ENCODE measurements around the gene RBM47.

Gene RBM47

GRCh38 chr4:40425799-40426574 is 203.7 kb downstream of the RBM47 start (continued):
- TF ChIP-seq ZNF148 (tag by site-specific recombination; IDR thresholded peaks at IDR 0.05; ENCODE audit: borderline replicate concordance) (no peak), ZNF366 (tag by site-specific recombination; conservative IDR thresholded peaks at IDR 0.05) (no peak), REST (tag by site-specific recombination; IDR thresholded peaks at IDR 0.05) (no peak), ZNF555 (tag by site-specific recombination; conservative IDR thresholded peaks at IDR 0.05) (no peak)

- no peaks in the 10 kb centered on the region for H3K4me1 ChIP-seq (ENCODE audit: control insufficient read depth, insufficient read depth, low read length)
- no peak for TF ChIP-seq ZNF621 (tag by site-specific recombination; IDR thresholded peaks at IDR 0.05)
- TF ChIP-seq ZNF157 (tag by site-specific recombination; IDR thresholded peaks at IDR 0.05) = no peak
- no peak overlapping the region for H3K27ac ChIP-seq (ENCODE audit: extremely low read depth, low read depth, low read length)
- H3K4me3 ChIP-seq (ENCODE audit: low read depth, low read length) = no peak overlapping the region
- ChIA-PET CTCF (no interaction called here), POLR2A (no interaction called here)
- peaks cover 0 to 7% of the 10 kb centered on the region in 2 experiments; a peak in 1 of 3 replicates for H3K36me3 ChIP-seq (ENCODE audit: control insufficient read depth in 2 of 2, insufficient read depth in 1 of 2, low read length in 2 of 2)
- H3K9me3 ChIP-seq (ENCODE audit: control insufficient read depth, insufficient read depth, low read depth, low read length) = no peaks in the 10 kb centered on the region
These were observed 205.9 kb downstream of the RBM47 start for GRCh38 chr4:40423735-40424134.

- CTCF ChIA-PET = no interaction called here
- H3K4me1 ChIP-seq (ENCODE audit: control insufficient read depth, insufficient read depth, low read length) = no peaks in the 10 kb centered on the region
- POLR2A ChIA-PET = no interaction called here
- H3K27ac ChIP-seq (ENCODE audit: extremely low read depth, low read depth, low read length) = no peak overlapping the region
- no peaks in the 10 kb centered on the region for H3K9me3 ChIP-seq (ENCODE audit: control insufficient read depth, insufficient read depth, low read depth, low read length)
- TF ChIP-seq ZBTB20 (tag by site-specific recombination; IDR thresholded peaks at IDR 0.05) = no peak
- no peak for TF ChIP-seq ZNF155 (tag by site-specific recombination; IDR thresholded peaks at IDR 0.05)
- H3K4me3 ChIP-seq (ENCODE audit: low read depth, low read length) = no peak overlapping the region
- peaks cover 0 to 3% of the 10 kb centered on the region in 2 experiments; a peak in 1 of 3 replicates for H3K36me3 ChIP-seq (ENCODE audit: control insufficient read depth in 2 of 2, insufficient read depth in 1 of 2, low read length in 2 of 2)
These were observed 207.6 kb downstream of the RBM47 start for GRCh38 chr4:40421839-40422708.

- Histone ChIP-seq H3K4me1 (ENCODE audit: control insufficient read depth, insufficient read depth, low read length) (no peaks in the 10 kb centered on the region), H3K36me3 (ENCODE audit: control insufficient read depth in 2 of 2, insufficient read depth in 1 of 2, low read length in 2 of 2) (no peaks in the 10 kb centered on the region), H3K27ac (ENCODE audit: extremely low read depth, low read depth, low read length) (no peak overlapping the region), H3K9me3 (ENCODE audit: control insufficient read depth, insufficient read depth, low read depth, low read length) (no peaks in the 10 kb centered on the region), H3K4me3 (ENCODE audit: low read depth, low read length) (no peak overlapping the region)
- CTCF ChIA-PET = no interaction called here
- POLR2A ChIA-PET = no interaction called here
- TF ChIP-seq ZSCAN5A (tag by site-specific recombination; IDR thresholded peaks at IDR 0.05) (no peak), KLF17 (tag by site-specific recombination; IDR thresholded peaks at IDR 0.05) (no peak), SCRT1 (tag by site-specific recombination; IDR thresholded peaks at IDR 0.05; ENCODE audit: borderline replicate concordance) (no peak), SP7 (tag by site-specific recombination; IDR thresholded peaks at IDR 0.05) (no peak), ZNF362 (tag by site-specific recombination; IDR thresholded peaks at IDR 0.05) (no peak), ZNF600 (tag by site-specific recombination; IDR thresholded peaks at IDR 0.05) (no peak), MYNN (tag by site-specific recombination; IDR thresholded peaks at IDR 0.05; ENCODE audit: borderline replicate concordance) (no peak), ZNF133 (tag by site-specific recombination; IDR thresholded peaks at IDR 0.05) (no peak), KLF16 (tag by site-specific recombination; IDR thresholded peaks at IDR 0.05) (no peak)
These were observed 210.3 kb downstream of the RBM47 start for GRCh38 chr4:40419231-40419912.
